ENCODE measurements around the gene SUSD1.
"Not testable (repeated sequence)": the region's sequence is repeated elsewhere in the genome, so short reads cannot be mapped to it uniquely, and the experiment has no call there.

The SUSD1 gene

DNA sequence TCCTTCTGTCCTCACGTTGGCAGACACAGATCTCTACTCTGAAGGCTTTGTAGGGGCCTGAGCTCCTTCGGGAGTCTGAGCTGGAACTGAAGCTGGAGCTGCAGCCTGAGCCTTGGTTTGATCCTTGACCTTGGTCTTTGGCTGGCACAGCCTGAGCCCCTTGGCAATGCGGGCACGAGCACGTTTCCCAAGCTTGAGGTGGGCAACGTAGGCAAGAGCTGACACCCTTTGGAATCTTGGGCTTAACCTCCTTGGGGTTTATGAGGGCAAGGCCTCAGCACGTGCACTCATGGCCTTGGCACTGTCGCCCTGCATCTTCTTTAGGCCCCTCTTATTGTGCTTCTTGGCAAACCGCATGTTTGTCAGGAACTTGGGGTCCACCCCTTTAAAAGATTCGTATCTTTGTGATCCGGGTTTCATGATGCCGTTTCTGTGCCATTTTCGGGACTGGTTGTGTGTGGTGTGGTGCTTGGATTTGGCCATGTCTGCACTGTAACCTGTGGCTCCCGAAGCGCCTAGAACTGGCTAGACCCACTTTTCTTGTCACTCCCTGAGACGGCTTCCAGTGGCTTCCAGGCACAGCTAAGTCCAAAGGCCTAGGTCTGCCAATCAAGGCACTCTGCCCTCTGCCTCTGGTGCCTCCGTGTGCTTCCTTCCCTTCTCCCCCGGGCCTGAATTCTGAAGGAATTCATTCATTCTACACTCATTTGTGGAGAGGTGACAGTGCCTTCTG, 1.4 kb downstream of the SUSD1 start:
- no peak for DNase-seq

DNA sequence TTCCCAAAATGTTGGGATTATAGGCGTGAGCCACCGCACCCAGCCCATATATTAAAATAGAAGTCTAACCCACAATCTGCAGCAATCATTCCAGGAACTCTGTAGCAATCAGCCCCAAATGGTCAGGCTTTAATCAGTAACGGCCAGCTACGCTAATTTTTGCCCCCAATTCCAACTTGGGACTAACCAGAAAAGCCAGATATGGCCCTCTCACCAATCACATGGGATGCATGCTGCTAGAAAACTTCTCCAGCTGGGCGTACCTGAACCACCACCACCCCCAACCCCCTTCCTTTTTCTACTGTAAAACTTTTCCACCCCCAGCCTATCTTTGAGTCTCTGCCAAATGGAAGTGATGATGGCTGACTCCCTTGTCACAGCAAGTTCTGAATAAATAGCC, 4.1 kb downstream of the SUSD1 start:
- peak; percentile 87 for DNase-seq

DNA sequence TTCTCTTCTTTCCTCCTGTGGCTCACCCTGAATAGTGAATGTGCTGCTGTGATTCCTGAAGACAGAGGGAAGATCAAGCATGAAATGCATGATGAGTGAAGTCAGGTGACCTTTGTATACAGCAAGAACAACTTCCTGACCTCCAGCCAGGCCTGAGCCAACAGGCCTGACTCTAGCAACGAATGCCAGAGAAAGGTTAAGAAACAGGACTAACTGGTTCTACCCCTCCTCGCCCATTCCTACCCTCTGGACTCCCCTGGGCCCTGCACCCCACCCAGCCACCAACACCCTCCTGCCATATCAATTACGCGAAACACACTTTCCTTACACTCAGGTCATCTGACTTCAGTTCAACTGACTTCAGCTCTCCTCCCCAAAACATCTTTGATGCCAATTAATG, 4.9 kb downstream of the SUSD1 start:
- DNase-seq: no peak

DNA sequence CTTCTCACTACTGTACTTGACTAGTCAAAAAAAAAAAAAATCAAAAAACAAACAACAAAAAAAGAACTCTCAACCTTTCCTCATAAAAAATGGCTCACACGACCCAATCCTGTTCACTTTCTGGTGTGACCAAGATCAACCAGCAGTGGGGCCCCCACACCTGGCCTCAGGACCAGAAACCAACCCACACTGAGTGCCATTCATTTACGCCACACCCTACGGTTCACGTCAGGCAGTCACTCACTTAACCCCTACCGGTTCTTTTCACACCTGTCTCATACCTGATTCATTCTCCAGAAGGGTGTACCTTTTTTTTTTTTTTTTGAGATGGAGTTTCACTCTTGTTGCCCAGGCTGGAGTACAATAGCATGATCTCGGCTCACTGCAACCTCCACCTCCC, 5.7 kb downstream of the SUSD1 start:
- DNase-seq: no peak

DNA sequence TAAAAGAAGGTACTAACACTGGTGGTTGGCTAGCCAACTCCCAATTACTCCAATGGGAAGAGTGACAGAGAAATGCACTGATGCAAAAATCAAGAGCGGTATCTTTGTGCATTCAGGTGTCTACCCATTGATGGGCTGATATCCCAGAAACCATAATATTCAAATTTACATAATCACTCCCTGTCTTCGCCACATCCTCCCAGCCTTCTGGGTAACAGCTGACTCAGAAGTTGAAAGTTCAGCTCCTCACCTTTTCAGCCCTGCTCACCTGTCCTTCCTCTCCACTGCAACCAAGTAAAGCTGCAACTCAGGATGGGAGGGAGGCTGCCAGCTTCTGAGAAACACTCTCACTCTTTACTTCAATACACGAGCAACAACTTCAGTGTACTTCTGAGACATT, 6.9 kb downstream of the SUSD1 start:
- DNase-seq: no peak

DNA sequence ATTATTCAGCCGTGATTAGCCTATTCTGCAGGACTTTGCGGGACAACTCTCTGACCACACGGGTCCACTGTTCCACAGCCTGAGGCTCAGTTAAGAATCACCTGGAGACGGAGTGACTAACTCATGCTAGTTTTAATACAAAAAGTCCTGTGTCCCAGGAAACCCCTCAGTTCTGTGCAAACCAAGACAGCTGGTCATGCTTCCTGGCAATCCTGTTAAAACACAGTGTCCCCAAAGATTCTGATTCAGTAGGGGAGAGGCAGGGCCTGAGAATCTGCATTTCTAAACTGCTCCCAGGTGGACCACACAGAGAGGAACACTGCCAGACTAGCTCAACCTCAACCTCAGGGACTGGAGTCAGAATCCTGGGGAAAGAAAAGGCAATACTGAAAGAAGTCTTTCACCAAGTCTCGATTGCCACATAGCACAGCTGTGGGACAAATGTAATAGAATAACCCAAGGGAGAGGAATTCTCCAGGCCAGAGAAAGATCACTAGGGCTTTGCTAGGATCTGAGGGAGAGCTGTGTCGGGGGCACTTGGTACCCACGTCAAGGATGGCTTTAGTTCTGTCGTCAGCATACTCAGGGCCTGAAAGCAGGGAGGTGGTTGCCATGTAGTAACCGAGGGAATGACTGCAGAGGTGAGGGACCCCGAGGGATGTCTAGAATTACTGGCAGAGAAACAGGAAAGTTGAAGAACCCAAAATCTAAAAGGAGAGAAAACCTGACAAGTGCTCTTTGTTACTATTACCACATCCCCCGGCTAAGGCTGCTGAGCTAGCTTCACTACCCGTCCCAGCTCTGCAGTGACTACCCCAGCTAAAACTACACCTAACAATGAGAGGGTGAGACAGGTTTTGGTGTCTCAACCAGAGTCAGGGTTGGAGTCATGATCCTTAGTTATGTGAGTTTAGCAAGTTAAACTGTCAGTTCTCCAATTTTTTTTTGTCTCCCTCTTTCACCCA, 8.6 kb downstream of the SUSD1 start:
- DNase-seq: no peak

DNA sequence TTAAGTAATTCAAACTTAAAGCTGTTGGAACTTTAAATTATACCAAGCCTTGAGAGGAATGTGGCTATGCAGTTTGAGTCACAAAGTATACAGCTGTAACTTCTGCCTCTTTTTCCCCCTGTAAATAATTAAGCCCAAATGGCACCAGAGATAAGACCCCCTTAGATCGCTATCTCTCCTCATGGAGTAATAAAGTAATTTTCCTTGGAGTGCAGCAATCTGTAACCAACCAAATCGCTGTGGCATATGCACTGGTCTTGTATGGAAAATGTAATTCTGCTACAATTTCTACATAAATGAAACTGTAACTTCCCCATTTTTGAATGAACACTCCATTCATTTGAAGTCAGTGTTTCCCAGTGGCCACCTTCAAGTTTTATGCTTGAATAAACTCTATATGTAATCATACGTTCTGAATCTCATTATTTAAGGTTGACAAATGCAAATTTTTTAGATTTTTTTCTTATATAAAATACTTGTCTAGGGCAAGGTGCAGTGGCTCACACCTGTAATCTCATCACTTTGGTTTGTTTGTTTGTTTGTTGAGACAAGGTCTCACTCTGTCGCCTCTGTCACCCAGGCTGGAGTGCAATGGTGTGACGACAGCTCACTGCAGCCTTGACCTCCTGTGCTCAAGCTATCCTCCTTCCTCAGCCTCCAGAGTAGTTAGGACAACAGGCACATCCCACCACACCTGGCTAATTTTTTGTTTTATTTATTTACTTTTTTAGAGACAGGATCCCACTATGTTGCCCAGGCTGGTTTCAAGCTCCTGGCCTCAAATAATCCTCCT, 12.3 kb downstream of the SUSD1 start:
- DNase-seq: peak; percentile 56

DNA sequence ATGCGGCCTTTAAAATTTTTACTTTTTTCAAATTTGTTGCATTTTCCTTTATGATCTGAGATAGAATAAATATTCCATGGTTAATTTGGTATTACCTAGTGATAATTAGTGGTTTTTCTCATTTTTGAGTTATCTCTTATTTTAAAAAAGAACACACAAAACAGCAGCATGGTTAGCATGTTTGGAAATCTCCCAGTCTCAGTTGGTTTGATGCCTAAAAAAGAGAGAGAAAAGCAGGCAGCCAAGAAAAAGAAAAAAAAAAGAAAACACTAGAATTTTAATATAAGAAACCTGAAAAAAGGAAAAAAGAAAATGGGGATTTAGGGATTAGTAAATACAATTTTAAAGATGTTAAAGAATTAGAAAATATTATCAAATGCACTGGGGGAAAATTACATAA, 15.3 kb downstream of the SUSD1 start:
- DNase-seq: no peak

DNA sequence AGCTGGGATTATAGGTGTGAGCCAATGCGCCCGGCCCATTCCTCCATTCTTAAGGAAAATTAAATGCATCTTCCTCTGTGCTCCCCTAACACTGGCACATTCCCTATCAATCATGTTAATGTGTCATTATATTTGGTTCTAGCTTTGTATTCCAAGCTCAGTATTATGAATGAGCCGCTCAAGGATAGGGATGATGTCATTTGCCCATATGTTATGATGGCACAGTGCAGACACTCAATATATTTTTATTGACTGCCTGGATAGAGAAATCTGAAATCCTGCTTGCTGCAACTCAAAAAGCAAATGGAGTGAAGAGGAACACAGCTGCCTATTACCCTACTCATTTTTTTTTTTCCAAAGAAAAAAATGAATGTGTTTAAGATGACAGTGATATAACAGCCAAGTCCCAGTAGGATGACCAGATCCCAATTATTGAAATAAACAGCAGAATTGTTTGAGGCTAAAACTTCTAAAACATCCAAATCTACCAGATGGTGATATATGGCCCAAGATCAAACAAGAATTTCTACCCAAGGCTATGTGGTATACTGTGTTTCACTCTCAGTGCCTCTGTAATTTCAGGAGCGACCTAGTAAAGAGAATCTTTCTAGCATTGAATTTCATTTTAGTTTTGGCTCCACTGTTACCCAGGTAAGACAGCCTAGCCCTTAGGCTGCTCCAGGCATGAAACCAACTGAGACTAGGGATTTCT, 16.3 kb downstream of the SUSD1 start:
- no peak for DNase-seq

DNA sequence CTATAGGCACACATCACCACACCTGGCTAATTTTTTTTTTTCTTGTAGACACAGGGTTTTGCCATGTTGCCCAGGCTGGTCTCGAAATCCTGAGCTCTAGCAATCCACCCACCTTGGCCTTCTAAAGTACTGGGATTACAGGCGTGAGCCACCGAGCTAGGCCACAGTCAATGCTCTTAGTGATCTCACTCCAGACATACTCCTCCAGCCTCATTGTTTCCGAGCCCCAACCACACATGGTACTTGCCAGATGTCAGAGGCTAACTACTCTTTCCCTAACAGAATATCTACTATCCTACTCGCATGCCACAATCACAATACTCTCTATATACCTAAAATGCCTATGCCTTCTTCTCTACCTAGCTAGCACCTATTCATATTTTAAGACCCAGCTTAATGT, 17.1 kb downstream of the SUSD1 start:
- DNase-seq: no peak

DNA sequence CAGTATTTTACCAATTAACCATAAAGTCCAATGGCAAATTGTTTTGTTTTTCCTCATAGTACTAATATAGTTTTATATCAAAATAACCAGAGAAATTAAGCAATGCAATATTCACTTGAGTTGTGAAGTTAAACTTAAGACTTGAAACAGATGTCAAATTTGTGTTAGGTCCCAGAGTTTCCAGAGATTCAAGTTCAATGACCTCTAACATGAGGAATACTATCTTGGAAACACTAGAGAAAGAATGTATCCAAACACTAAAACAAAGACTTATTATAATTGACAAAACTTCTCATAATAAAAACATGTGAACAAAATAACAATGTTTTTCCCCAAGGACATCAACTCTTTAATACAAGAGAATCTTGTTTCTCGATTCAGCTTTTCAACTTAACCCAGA, 18.0 kb downstream of the SUSD1 start:
- no peak for DNase-seq

DNA sequence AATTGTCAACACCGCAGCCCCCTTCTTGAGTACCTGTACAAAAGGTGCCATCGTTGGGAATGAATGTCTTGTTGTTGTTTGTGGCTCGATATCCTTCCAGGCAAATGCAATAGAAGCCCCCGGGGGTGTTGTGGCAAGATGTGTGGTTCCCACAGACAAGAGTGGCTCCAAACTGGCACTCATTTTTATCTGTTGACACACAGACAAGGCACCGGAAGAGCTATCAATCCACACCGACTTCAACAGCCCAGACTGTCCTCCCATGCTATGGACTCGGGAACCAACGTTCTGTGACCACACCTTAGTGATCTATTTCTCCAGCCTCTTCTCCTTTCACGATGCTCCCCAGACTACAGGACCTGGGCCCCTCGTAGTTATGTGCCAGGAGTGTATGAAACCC, 25.9 kb downstream of the SUSD1 start:
- DNase-seq: peak; percentile 78

DNA sequence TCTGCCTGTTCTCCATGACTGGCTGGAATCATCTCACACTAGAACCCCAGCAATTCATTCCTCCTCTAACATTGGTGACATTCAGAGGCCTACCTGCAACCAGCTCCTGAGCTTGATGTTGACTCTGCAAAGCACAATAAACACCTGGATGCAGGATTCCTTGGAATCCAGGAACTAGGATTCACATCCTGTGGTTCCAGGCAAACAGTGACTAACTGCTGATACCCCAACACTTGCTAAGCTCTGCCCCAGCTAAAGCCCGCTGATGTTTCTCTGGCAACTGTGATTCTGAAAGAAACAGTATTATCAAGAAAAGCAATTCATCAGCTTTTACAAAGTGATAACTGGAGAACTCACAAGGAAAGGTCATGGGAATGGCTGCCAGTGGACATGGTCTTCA, 29.2 kb downstream of the SUSD1 start:
- no peak for DNase-seq

DNA sequence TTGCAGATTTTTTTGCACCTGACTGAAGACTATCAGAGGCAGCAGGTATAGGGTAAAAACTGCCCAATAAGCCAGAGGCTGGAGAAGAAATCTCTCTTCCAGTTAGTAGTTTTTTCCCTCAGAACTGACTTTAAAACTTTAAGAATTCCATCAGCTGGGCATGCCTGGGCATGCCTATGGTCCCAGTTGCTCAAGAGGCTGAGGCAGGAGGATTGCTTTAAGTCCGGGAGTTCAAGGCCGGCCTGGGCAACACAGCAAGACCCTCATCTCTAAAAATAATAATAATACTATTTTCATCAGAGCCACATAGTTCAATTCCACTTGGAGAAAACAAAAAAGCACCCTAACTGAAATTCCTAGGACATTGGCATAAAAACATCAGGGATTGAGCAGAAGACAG, 30.3 kb downstream of the SUSD1 start:
- DNase-seq: no peak

DNA sequence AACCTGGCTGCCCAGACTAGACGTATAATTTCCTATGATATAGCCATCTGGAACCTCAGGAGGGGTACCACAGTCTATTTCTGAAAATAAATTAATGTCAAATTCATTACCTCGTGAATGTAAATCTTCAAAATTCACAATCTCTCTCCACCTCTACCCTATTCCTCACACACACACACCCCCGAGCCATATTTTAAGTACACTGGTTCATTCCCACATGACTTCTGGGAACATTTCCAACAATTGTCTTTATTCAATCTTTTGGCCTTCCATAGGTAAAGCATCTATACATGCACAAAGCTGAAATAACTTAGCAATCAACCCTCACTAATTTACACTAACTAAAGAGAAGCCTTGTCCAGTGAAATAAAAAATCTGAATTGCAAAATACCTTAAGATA, 32.7 kb downstream of the SUSD1 start:
- no peak for DNase-seq

DNA sequence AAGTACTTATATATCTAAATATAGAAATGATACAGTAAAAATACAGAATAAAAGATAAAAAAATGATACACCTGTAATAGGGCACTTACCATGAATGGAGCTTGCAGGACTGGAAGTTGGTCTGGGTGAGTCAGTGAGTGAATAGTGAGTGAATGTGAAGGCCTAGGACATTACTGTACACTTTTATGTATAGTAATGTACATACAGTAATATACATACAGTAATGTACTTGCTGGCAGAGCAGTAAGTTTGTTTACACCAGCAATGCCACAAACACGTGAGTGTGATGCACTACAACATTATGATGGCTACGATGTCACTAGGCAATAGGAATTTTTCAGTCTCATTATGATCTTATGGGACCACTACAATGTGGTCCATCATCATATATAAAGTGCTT, 34.2 kb downstream of the SUSD1 start:
- DNase-seq: no peak

DNA sequence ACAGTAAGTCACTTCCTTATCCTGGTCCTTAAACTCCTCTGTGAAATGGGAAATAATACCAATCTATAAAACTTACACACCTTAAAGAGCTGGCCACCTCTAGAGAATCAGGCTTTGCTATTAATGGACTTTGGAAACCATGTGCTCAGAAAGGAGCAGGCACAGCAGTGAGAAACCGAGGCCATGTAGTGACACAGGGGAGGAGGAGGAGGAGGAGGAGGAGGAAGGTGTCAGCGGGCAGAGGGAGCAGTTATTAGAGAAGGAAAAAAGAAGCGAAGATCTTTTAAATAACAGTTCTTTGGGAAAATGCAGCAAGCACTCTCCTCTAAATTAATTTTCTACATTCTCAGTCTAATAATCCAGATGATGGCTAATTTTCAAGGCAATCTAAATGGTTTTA, 38.0 kb downstream of the SUSD1 start:
- no peak for DNase-seq

DNA sequence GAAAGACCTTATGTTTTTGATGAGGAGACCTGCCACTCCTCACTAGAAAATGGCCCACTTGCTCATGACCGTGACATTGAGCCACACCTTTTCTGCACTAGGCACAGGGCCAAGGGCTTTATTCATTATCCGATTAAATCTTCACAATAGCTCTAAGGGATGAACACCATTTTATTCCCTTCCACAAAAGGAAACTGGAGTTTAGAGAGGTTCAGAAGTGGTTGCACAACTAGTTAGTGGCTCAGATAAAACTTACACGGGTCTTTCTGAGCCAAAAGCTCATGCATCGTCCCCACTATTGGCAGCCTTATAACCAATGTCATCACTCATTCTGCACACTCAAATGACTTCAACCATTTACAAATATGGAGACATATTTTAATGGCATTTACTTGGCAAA, 39.4 kb downstream of the SUSD1 start:
- DNase-seq: peak; percentile 45

DNA sequence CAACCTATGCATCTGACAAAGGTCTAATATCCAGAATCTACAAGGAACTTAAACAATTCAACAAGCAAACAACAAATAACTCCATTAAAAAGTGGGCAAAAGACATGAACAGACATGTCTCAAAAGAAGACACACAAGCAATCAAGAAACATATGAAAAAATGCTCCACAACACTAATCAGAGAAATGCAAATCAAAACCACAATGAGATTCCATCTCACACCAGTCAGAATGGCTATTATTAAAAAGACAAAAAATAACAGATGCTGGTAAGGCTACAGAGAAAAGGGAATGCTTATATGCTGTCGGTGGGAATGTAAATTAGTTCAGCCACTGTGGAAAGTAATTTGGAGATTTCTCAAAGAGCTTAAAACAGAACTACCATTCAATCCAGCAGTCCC, 41.3 kb downstream of the SUSD1 start:
- not testable (repeated sequence) for DNase-seq

DNA sequence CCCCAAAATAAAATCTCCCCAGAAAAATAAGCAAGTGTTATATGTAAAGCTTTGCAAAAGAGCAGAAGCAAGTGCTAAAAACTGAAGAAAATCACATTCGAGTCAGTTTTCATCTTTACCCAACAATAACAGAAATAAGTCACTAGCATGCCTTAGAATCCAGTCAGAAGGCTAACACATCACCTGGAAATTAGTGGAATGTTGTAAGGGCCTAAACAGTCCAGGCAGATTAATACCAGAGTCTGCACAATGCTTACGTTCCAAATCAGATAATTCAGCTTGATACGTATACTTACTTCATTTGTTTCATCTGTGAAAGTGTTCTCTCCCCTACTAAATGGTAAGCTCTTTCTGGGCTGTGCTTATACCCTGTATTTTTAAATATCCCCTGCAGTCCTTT, 42.7 kb downstream of the SUSD1 start:
- no peak for DNase-seq

DNA sequence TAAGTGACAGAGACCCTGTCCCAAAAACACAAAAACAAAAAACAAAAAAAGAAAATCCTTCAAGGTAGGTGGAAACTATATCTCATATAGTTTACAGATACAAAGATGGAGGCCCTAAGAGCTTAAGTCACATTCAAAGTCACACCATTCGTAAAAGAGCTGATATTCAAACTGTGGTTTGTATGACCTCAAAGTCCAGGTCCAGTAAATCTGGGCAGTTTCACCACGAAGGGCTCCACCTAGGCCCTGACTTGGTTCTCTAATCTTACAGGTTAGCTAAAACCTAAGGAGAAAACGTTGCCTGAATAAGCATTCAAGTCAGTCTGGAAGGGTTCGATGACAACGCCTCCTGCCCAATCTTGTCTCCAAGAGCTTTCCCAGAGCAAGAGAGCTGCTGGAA, 44.1 kb downstream of the SUSD1 start:
- no peak for DNase-seq

DNA sequence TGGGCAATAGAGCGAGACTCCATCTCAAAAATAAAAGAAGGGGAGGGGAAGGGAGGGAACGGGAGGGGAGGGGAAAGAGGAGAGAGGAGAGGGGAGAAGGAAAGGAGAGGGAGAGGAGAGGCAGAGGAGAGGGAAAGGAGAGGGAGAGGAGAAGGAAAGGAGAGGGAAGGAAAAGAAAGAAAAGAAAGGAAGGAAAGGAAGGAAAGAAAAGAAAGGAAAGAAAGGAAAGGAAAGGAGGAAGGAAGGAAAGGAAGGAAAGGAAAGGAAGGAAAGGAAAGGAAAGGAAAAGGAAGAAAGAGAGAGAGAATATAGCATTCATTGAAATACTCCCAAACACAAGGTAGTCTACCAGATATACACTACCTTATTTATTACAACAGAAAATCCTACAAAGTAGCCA, 44.8 kb downstream of the SUSD1 start:
- no peak for DNase-seq

DNA sequence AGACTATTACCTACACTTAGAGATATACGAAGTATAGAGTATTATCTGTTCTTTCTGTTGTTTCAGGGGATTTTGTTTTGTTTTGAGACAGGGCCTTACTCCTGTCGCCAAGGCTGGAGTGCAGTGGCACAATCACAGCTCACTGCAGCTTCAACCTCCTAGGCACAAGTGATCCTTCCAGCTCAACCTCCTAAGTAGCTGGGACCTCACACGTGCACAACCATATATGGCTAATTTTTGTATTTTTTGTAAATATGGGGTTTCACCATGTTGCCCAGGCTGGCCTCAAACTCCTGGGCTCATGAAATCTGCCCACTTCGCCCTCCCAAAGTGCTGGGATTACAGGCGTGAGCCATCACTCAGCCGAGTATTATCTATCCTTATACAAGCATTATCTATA, 45.9 kb downstream of the SUSD1 start:
- DNase-seq: no peak
